HG02759 (cell line): ENCODE data around the gene CMTM1.
"Not testable (repeated sequence)": the region's sequence is repeated elsewhere in the genome, so short reads cannot be mapped to it uniquely, and the experiment has no call there.

Experiments used
- ATAC-seq: cut with Tn5 transposase; IDR thresholded peaks from one replicate; pipeline ENCODE4 v1.9.1; 2021; ENCODE audit warnings: mild to moderate bottlenecking, moderate library complexity; ENCODE audit not compliant: unreplicated experiment

The CMTM1 gene

GRCh38 chr16:66588981-66589713, 22.9 kb downstream of the CMTM1 start:
- ATAC-seq: peak; percentile 67

GRCh38 chr16:66590322-66590721, 24.1 kb downstream of the CMTM1 start:
- ATAC-seq: peak; percentile 56

- ATAC-seq: no peak
Observed at GRCh38 chr16:66591018-66591417, 24.8 kb downstream of the CMTM1 start.

GRCh38 chr16:66592241-66592640, 26.0 kb downstream of the CMTM1 start:
- ATAC-seq: no peak

GRCh38 chr16:66592814-66593213, 26.6 kb downstream of the CMTM1 start:
- ATAC-seq: no peak

GRCh38 chr16:66594739-66595138, 28.5 kb downstream of the CMTM1 start:
- no peak for ATAC-seq

- not testable (repeated sequence) for ATAC-seq
Observed at GRCh38 chr16:66596559-66596958, 30.3 kb downstream of the CMTM1 start.

GRCh38 chr16:66596986-66597848, 31.0 kb downstream of the CMTM1 start:
- ATAC-seq: no peak

- ATAC-seq: no peak
Observed at GRCh38 chr16:66598111-66598510, 31.9 kb downstream of the CMTM1 start.

- no peak for ATAC-seq
Observed at GRCh38 chr16:66599726-66600125, 33.5 kb downstream of the CMTM1 start.

- no peak for ATAC-seq
Observed at GRCh38 chr16:66600477-66600876, 34.2 kb downstream of the CMTM1 start.

- no peak for ATAC-seq
Observed at GRCh38 chr16:66601471-66601870, 35.2 kb downstream of the CMTM1 start.

GRCh38 chr16:66603537-66604375, 37.5 kb downstream of the CMTM1 start:
- no peak for ATAC-seq

- peak; percentile 67 for ATAC-seq
Observed at GRCh38 chr16:66604376-66605176, 38.3 kb downstream of the CMTM1 start, which contains the start of gene CMTM3. Gene CMTM3, plus strand, starts transcription at chr16:66604704. Its CDS starts 102 bp downstream, at chr16:66604806.

GRCh38 chr16:66605177-66605978, 39.1 kb downstream of the CMTM1 start:
- peak; percentile 4 for ATAC-seq

GRCh38 chr16:66605979-66606751, 39.9 kb downstream of the CMTM1 start:
- peak; percentile 59 for ATAC-seq

- ATAC-seq: peak; percentile 32
Observed at GRCh38 chr16:66608241-66609138, 42.3 kb downstream of the CMTM1 start.

- ATAC-seq: no peak
Observed at GRCh38 chr16:66609139-66609510, 42.9 kb downstream of the CMTM1 start.
